Duodenal mucosa (tissue), 2 donors: ENCODE measurements around the gene TRPM1.

ENCODE experiments used
- H3K27ac ChIP-seq: one replicate; pipeline ENCODE4 v1.7.0; 2013; ENCODE audit warnings: low read depth, low read length
- H3K27me3 ChIP-seq, 2 donors: one replicate each; pipeline ENCODE4 v1.7.0; 2013; ENCODE audit warnings: low read length in 2 of 2, control low read depth in 1 of 2; ENCODE audit not compliant: insufficient read depth in 2 of 2, control insufficient read depth in 1 of 2
- H3K36me3 ChIP-seq, 2 donors: one replicate each; pipeline ENCODE4 v1.7.0; 2013; ENCODE audit warnings: low read length in 2 of 2, control low read depth in 1 of 2; ENCODE audit not compliant: insufficient read depth in 2 of 2, control insufficient read depth in 1 of 2
- H3K4me1 ChIP-seq, 2 donors: one replicate each; pipeline ENCODE4 v1.7.0; 2013; ENCODE audit warnings: low read length in 2 of 2, control low read depth in 1 of 2; ENCODE audit not compliant: insufficient read depth in 2 of 2, control insufficient read depth in 1 of 2
- H3K4me3 ChIP-seq, 2 donors: one replicate each; pipeline ENCODE4 v1.7.0; 2013; ENCODE audit warnings: low read length in 2 of 2, low read depth in 1 of 2
- H3K9ac ChIP-seq, 2 donors: one replicate each; pipeline ENCODE4 v1.7.0; 2013; ENCODE audit warnings: low read length in 2 of 2, low read depth in 1 of 2
- H3K9me3 ChIP-seq, 2 donors: one replicate each; pipeline ENCODE4 v1.7.0; 2013; ENCODE audit warnings: low read length in 2 of 2, control low read depth in 1 of 2; ENCODE audit not compliant: control insufficient read depth in 1 of 2

The TRPM1 gene

GRCh38 chr15:31085359-31085758 is 16.2 kb downstream of the TRPM1 start:
- no peak overlapping the region for H3K9ac ChIP-seq
- H3K9me3 ChIP-seq, result no peaks in the 10 kb centered on the region
- H3K4me1 ChIP-seq, result peaks cover 25 to 27% of the 10 kb centered on the region in 2 donors
- H3K4me3 ChIP-seq, result no peak overlapping the region
- no peaks in the 10 kb centered on the region for H3K36me3 ChIP-seq
- no peak overlapping the region for H3K27ac ChIP-seq
- no peaks in the 10 kb centered on the region for H3K27me3 ChIP-seq

DNA sequence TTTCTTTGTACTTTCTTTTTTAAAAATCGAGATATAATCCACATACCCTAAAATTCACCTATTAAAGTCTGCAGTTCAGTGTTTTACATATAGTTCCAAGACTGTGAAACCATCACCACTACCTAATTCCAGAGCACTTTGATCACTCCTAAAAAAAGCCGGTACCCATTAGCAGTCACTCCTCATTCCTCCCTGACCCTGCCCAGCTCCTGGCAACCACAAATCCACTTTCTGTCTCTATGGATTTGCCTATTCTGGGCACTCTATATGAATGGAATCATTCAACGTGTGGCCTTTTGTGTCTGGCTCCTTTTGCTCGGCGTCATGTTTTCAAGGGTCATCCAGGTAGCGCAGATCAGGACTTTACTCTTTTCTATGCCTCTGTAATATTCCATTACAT is 17.3 kb downstream of the TRPM1 start:
- Histone ChIP-seq H3K27ac (no peak overlapping the region), H3K9me3 (no peaks in the 10 kb centered on the region), H3K27me3 (no peaks in the 10 kb centered on the region), H3K4me3 (no peak overlapping the region), H3K4me1 (peaks cover 25 to 27% of the 10 kb centered on the region in 2 donors), H3K36me3 (no peaks in the 10 kb centered on the region), H3K9ac (no peak overlapping the region)

GRCh38 chr15:31083370-31083780 is 18.1 kb downstream of the TRPM1 start:
- Histone ChIP-seq H3K9ac (no peak overlapping the region), H3K4me1 (peaks cover 25 to 27% of the 10 kb centered on the region in 2 donors), H3K36me3 (no peaks in the 10 kb centered on the region), H3K27me3 (no peaks in the 10 kb centered on the region), H3K27ac (no peak overlapping the region), H3K9me3 (no peaks in the 10 kb centered on the region), H3K4me3 (no peak overlapping the region)

DNA sequence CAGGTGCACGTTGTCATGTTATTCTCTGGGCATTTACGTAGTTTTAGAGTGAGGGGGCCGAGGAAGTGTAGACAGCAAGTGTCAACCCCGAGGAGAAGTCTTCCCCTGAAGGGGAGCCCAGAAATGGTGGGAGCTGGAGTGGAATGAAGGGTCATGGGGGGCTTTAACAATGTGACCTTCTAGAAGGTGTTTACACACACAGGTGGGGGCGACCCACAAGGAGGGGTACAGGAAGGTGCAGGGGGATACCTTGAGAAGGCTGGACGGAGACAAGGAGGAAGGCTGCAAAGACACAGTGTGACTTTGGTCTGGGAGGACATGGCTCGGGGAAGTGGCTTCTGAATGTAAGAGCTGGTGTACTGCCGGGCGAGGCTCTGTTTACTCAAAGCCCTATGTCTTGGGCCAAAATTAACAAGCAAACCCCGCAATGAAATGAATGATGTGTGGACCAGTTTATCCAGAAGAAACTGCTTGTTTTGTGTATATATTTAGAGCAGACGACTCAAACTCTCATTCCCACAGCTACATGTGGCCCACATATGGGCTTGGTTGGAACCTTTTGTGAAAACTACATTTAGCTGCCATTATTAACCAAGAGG is 18.7 kb downstream of the TRPM1 start:
- Histone ChIP-seq H3K4me1 (peaks cover 25 to 27% of the 10 kb centered on the region in 2 donors), H3K27me3 (no peaks in the 10 kb centered on the region), H3K9me3 (no peaks in the 10 kb centered on the region), H3K9ac (no peak overlapping the region), H3K36me3 (no peaks in the 10 kb centered on the region), H3K27ac (no peak overlapping the region), H3K4me3 (no peak overlapping the region)

GRCh38 chr15:31081588-31082250 is 19.8 kb downstream of the TRPM1 start:
- no peak overlapping the region for H3K27ac ChIP-seq
- H3K36me3 ChIP-seq, result no peaks in the 10 kb centered on the region
- no peaks in the 10 kb centered on the region for H3K9me3 ChIP-seq
- no peaks in the 10 kb centered on the region for H3K27me3 ChIP-seq
- peaks cover 25 to 27% of the 10 kb centered on the region in 2 donors for H3K4me1 ChIP-seq
- no peak overlapping the region for H3K9ac ChIP-seq
- H3K4me3 ChIP-seq, result no peak overlapping the region

DNA sequence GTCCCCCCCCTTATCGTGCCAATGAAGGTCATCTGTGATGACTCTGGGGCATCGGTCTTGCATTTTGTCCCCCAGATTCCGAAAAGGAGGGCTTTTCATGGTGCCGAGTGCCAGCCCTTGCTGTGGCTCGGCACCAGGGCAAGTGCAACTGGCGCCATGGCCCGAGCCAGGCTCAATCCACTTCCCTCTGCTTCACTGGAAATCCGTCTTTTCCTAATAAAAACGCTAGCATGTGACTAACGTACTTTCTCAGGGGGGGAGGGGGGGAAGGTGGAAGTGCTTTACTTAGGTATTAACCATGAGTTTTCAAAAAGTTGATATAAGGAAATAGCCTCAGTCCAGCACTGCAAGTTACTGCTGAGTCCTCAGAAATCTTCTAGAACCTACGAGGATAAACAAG is 20.5 kb downstream of the TRPM1 start:
- peak overlapping the region; percentile 40 to 51 for H3K4me3 ChIP-seq

DNA sequence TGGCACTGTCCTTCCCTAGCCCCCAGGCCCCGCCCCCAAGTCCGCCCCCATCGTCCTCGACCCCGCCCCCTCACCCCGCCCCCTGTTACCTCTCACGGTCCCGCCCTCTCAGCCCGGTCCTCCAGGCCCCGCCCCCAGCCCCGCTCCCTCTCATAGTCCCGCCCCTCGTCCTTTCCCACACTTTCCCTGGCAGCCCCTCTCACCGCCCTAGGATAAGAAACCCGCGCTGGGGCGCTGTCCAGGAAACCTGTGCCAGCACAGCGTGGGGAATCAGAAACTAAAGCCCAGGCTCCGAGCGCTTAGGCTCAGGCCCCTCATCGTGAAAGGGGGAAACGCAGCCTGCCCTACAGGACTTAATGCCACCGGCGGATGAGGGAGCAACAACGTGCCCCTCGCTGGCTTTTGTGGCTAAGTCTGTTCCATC is 20.9 kb downstream of the TRPM1 start:
- Histone ChIP-seq H3K27ac (peak overlapping the region; percentile 37), H3K9me3 (no peaks in the 10 kb centered on the region), H3K27me3 (no peaks in the 10 kb centered on the region), H3K36me3 (no peaks in the 10 kb centered on the region), H3K4me3 (peak overlapping the region; percentile 40 to 51), H3K4me1 (peaks cover 25 to 27% of the 10 kb centered on the region in 2 donors), H3K9ac (no peak overlapping the region)

More for the DNA sequence above, 20.5 kb downstream of the TRPM1 start:
- Histone ChIP-seq H3K27me3 (no peaks in the 10 kb centered on the region), H3K9me3 (no peaks in the 10 kb centered on the region), H3K36me3 (no peaks in the 10 kb centered on the region), H3K9ac (no peak overlapping the region), H3K4me1 (peaks cover 25 to 27% of the 10 kb centered on the region in 2 donors), H3K27ac (no peak overlapping the region)

GRCh38 chr15:31079519-31079918 is 22.0 kb downstream of the TRPM1 start:
- Histone ChIP-seq H3K27me3 (no peaks in the 10 kb centered on the region), H3K9me3 (no peaks in the 10 kb centered on the region), H3K4me3 (no peak overlapping the region), H3K36me3 (no peaks in the 10 kb centered on the region), H3K9ac (no peak overlapping the region), H3K4me1 (peaks cover 25 to 27% of the 10 kb centered on the region in 2 donors), H3K27ac (no peak overlapping the region)

- Histone ChIP-seq H3K4me3 (no peak overlapping the region), H3K27ac (no peak overlapping the region), H3K9me3 (no peaks in the 10 kb centered on the region), H3K9ac (no peak overlapping the region), H3K27me3 (no peaks in the 10 kb centered on the region), H3K4me1 (peaks cover 20 to 23% of the 10 kb centered on the region in 2 donors), H3K36me3 (no peaks in the 10 kb centered on the region)
Measured at GRCh38 chr15:31078471-31078870, 23.1 kb downstream of the TRPM1 start.

DNA sequence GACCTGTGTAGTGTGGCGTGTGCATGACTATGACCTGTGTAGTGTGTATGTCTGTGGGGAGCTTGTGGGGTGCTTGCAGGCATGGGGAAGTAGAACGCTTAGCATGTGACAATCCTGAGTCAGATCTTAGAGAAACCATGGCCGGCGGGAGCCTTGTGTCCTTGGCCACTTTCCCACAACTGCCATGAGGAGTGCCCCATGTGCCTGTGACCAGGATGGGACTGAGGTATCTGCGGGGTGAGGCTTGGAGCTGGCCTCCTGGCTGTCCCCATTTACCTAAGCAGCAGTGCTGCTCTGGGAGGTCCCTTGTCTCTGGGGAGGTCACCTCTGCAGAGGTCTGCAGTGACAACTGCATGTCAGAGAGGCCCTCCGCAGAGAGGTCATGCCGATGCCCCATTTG is 23.6 kb downstream of the TRPM1 start:
- H3K9me3 ChIP-seq, result no peaks in the 10 kb centered on the region
- H3K36me3 ChIP-seq, result no peaks in the 10 kb centered on the region
- peaks cover 17% of the 10 kb centered on the region in 2 donors for H3K4me1 ChIP-seq
- H3K27ac ChIP-seq, result no peak overlapping the region
- H3K9ac ChIP-seq, result no peak overlapping the region
- no peak overlapping the region for H3K4me3 ChIP-seq
- no peaks in the 10 kb centered on the region for H3K27me3 ChIP-seq
